GM12878 (cell line): ENCODE results near the gene DCP1A.

Experiments used
- BCL3 ChIP-seq: IDR thresholded peaks from 2 replicates; pipeline ENCODE4 v1.6.1; 2011; ENCODE audit warnings: borderline replicate concordance, low read depth, mild to moderate bottlenecking, moderate library complexity, low read length; ENCODE audit not compliant: insufficient read depth, poor library complexity, severe bottlenecking
- BCLAF1 ChIP-seq: fragments of 450-650 bp; IDR thresholded peaks from 2 replicates; pipeline ENCODE4 v1.6.1; 2017; ENCODE audit warnings: antibody characterized with exemption, mild to moderate bottlenecking, moderate library complexity
- FOXK2 ChIP-seq: fragments of 450-650 bp; IDR thresholded peaks from 2 replicates; pipeline ENCODE4 v1.6.1; 2017; ENCODE audit warnings: mild to moderate bottlenecking, moderate library complexity
- FOXM1 ChIP-seq: IDR thresholded peaks from 2 replicates; pipeline ENCODE4 v1.6.1; 2012; ENCODE audit warnings: low read depth, mild to moderate bottlenecking, inconsistent platforms, low read length, moderate library complexity
- POLR2A ChIP-seq: IDR thresholded peaks from 2 replicates; pipeline ENCODE4 v1.6.1; 2011; ENCODE audit warnings: low read depth, mild to moderate bottlenecking, low read length
- TBL1XR1 ChIP-seq: IDR thresholded peaks from 2 replicates; pipeline ENCODE4 v1.6.1; 2012; ENCODE audit warnings: low read depth, low read length, improper control_type of control experiment
- USF1 ChIP-seq: IDR thresholded peaks from 2 replicates; pipeline ENCODE4 v1.6.1; 2011; ENCODE audit warnings: borderline replicate concordance, low read depth, mild to moderate bottlenecking, moderate library complexity, mixed read lengths, low read length; ENCODE audit not compliant: insufficient read depth; ENCODE audit errors: extremely low read length

- TF ChIP-seq TBL1XR1 = no peak
- TF ChIP-seq FOXK2 = no peak
- TF ChIP-seq POLR2A = no peak
- no peak for TF ChIP-seq BCLAF1
- TF ChIP-seq FOXM1 = no peak
- TF ChIP-seq USF1 = no peak
- no peak for TF ChIP-seq BCL3
These were observed 15.5 kb downstream of the DCP1A start for GRCh38 chr3:53331871-53332270.
